ENCODE measurements around the gene BACH2. TPM values are rescaled to one million over a fixed set of nuclear protein-coding genes. Genes with fewer than 3 reads are reported as not detected.

The BACH2 gene
- polyA plus RNA-seq, 1 donor (not counting 4 experiments of a cell fraction or from before 2014, with no cell fraction given) = 0.50 TPM

DNA sequence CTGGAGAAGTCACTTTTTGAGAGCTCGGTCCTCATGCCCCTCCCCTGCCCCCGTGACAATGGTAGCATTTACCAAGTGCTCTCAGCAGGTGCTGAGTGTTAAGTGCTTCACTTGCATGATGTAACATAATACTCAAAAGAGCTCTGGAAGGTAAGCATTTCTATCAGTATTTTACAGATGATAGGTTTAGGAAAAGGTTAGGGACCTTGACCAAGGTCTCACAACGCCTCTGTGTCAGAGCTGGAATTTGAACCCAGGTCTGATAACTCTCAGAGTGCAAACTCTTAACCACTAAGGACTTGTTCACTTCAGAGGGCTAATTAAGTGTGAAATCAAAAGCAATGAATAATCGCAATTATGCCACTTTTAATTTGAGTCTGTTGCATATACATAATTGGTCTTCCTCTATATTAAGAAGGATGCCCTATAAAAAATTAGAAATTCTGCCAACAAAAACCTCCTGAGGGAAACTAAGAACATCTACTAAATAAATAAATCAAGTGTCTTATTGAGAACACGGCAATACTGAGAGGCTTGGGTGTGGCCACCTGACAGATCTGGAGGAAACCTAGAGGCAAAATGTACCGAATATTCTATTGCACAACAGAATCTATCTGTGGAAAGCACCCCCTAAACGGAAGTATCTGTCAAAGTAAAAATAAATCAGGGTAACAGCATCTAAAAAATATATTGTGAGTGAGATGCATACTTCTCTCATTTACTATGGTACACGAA, 109.8 kb downstream of the BACH2 start:
- no peaks in the 10 kb centered on the region for H3K36me3 ChIP-seq (ENCODE audit: control insufficient read depth in 2 of 2, extremely low read depth in 1 of 2, insufficient read depth in 2 of 2, low read length in 2 of 2)
- peak; percentile 41 for FAIRE-seq
- H3K27me3 ChIP-seq (ENCODE audit: control insufficient read depth, extremely low read depth, insufficient read depth, low read length) = no peaks in the 10 kb centered on the region
- H3K9ac ChIP-seq (ENCODE audit: control insufficient read depth, extremely low read depth, insufficient read depth, low read length) = peak overlapping the region; percentile 3
- no peaks in the 10 kb centered on the region for H3K9me1 ChIP-seq (ENCODE audit: control insufficient read depth, extremely low read depth, insufficient read depth, low read length)
- peak overlapping the region; percentile 63 for H3K4me2 ChIP-seq (ENCODE audit: control insufficient read depth, extremely low read depth, insufficient read depth, low read depth, low read length)
- no peaks in the 10 kb centered on the region for H4K20me1 ChIP-seq (ENCODE audit: control insufficient read depth, extremely low read depth, insufficient read depth, low read length)
- no peak overlapping the region for H3K27ac ChIP-seq (ENCODE audit: control insufficient read depth, insufficient read depth, low read length)
- H3K79me2 ChIP-seq (ENCODE audit: control insufficient read depth, insufficient read depth, low read length) = no peaks in the 10 kb centered on the region
- no peak for DNase-seq (ENCODE audit: low read depth, low spot score)
- no peak overlapping the region for H3K4me3 ChIP-seq (ENCODE audit: control insufficient read depth in 2 of 3, extremely low read depth in 1 of 3, insufficient read depth in 2 of 3, low read depth in 1 of 3, low read length in 3 of 3)
- peaks cover 24% of the 10 kb centered on the region for H3K4me1 ChIP-seq (ENCODE audit: control insufficient read depth, extremely low read depth, insufficient read depth, low read length)
- H2AFZ ChIP-seq (ENCODE audit: control insufficient read depth, low read length) = peak overlapping the region; percentile 42
- H3K9me3 ChIP-seq (ENCODE audit: control insufficient read depth, low read depth, low read length) = no peaks in the 10 kb centered on the region
- TF ChIP-seq, protein P1, sequence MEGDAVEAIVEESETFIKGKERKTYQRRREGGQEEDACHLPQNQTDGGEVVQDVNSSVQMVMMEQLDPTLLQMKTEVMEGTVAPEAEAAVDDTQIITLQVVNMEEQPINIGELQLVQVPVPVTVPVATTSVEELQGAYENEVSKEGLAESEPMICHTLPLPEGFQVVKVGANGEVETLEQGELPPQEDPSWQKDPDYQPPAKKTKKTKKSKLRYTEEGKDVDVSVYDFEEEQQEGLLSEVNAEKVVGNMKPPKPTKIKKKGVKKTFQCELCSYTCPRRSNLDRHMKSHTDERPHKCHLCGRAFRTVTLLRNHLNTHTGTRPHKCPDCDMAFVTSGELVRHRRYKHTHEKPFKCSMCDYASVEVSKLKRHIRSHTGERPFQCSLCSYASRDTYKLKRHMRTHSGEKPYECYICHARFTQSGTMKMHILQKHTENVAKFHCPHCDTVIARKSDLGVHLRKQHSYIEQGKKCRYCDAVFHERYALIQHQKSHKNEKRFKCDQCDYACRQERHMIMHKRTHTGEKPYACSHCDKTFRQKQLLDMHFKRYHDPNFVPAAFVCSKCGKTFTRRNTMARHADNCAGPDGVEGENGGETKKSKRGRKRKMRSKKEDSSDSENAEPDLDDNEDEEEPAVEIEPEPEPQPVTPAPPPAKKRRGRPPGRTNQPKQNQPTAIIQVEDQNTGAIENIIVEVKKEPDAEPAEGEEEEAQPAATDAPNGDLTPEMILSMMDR (optimal IDR thresholded peaks at IDR 0.05 in 1 of 3, IDR thresholded peaks at IDR 0.05 in 1 of 3, conservative IDR thresholded peaks at IDR 0.05 in 1 of 3; ENCODE audit: extremely low read depth in 1 of 3, insufficient read depth in 2 of 3, low read length in 3 of 3) = no peak
- TF ChIP-seq EZH2 (IDR thresholded peaks at IDR 0.05; ENCODE audit: low read length) = no peak
- dilution Hi-C loops (cut with MboI; ENCODE audit: extremely low pct_ligation_motif_present, low sequenced_read_pairs) = no loop called here

DNA sequence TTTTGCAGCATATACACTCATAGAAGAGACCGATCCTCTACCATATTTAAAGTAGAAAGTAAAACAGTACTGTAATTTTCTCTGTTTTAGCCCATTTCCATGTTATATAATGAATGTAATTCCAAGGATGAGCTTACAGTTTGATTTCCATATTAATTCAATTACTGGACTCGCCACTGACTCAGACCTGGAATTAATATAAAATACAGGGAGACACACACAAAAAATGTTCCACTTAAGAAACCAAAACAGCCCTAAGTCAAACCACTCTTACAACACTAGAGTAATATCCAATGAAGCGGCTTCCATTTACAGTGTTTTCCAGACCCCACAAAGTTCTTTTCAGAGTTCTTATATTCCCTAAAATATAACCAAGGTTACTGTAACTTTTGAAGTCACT, 110.6 kb downstream of the BACH2 start:
- TF ChIP-seq, protein P1 (optimal IDR thresholded peaks at IDR 0.05 in 1 of 3, IDR thresholded peaks at IDR 0.05 in 1 of 3, conservative IDR thresholded peaks at IDR 0.05 in 1 of 3; ENCODE audit: extremely low read depth in 1 of 3, insufficient read depth in 2 of 3, low read length in 3 of 3) = no peak
- TF ChIP-seq EZH2 (IDR thresholded peaks at IDR 0.05; ENCODE audit: low read length) = no peak
- Histone ChIP-seq H3K4me3 (ENCODE audit: control insufficient read depth in 2 of 3, extremely low read depth in 1 of 3, insufficient read depth in 2 of 3, low read depth in 1 of 3, low read length in 3 of 3) (no peak overlapping the region), H3K36me3 (ENCODE audit: control insufficient read depth in 2 of 2, extremely low read depth in 1 of 2, insufficient read depth in 2 of 2, low read length in 2 of 2) (no peaks in the 10 kb centered on the region), H3K9me3 (ENCODE audit: control insufficient read depth, low read depth, low read length) (no peaks in the 10 kb centered on the region), H3K4me2 (ENCODE audit: control insufficient read depth, extremely low read depth, insufficient read depth, low read depth, low read length) (no peak overlapping the region), H4K20me1 (ENCODE audit: control insufficient read depth, extremely low read depth, insufficient read depth, low read length) (no peaks in the 10 kb centered on the region), H3K4me1 (ENCODE audit: control insufficient read depth, extremely low read depth, insufficient read depth, low read length) (peaks cover 24% of the 10 kb centered on the region), H3K79me2 (ENCODE audit: control insufficient read depth, insufficient read depth, low read length) (no peaks in the 10 kb centered on the region), H3K9me1 (ENCODE audit: control insufficient read depth, extremely low read depth, insufficient read depth, low read length) (no peaks in the 10 kb centered on the region), H3K9ac (ENCODE audit: control insufficient read depth, extremely low read depth, insufficient read depth, low read length) (no peak overlapping the region), H3K27me3 (ENCODE audit: control insufficient read depth, extremely low read depth, insufficient read depth, low read length) (no peaks in the 10 kb centered on the region), H3K27ac (ENCODE audit: control insufficient read depth, insufficient read depth, low read length) (no peak overlapping the region), H2AFZ (ENCODE audit: control insufficient read depth, low read length) (no peak overlapping the region)
- no peak for DNase-seq (ENCODE audit: low read depth, low spot score)
- dilution Hi-C loops (cut with MboI; ENCODE audit: extremely low pct_ligation_motif_present, low sequenced_read_pairs) = no loop called here
- FAIRE-seq = no peak

Data from keratinocyte (primary cell).